Stimulated activated naive CD4-positive, alpha-beta T cell treated with Interleukin-2 at 50 U/mL for 16 hours (primary cell): ENCODE results near the gene GBP5.
"Not testable (repeated sequence)": the region's sequence is repeated elsewhere in the genome, so short reads cannot be mapped to it uniquely, and the experiment has no call there.

Experiments
- DNase-seq: peaks from one replicate; lab custom pipeline; 2025; lab: John Stamatoyannopoulos, UW

The GBP5 gene

DNA sequence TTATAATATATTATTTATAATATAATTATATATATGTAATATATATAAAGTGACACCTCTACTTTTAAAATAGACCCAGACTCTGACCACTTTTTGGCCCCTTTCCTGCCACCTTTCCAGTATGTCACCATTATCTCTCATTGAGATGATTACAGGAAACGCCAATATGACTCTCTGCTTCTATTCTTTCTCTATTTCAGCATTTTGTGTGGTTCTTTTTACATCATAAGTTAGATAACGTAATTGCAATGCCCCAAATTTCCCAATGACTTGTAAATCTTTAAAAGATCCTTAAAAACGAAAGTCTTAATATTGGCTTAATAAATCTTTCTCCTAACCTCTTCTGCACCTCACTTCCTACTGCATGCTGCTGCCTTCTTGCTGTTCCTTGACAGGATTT, 8.1 kb upstream of the GBP5 start:
- no peak for DNase-seq

DNA sequence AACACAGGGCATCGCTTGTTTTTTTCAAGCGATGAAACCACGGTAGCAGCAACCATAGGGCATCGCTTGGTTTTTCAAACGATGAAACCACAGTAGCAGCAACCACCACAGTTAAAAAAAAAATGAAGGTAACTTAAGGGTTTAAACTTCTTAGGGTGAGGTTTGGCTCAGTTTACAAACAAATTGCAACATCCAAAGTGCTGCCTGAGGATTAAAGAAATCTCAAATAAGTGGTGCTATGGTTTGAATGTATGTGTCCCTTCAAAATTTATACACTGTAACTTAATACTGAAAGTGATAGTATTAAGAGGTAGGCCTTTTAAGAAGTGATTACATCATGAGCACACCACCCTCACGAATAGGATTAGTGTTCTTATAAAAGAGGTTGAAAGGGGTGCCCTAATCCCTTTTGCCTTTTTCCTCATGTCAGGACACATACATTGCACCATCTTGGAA, 6.4 kb upstream of the GBP5 start:
- no peak for DNase-seq

DNA sequence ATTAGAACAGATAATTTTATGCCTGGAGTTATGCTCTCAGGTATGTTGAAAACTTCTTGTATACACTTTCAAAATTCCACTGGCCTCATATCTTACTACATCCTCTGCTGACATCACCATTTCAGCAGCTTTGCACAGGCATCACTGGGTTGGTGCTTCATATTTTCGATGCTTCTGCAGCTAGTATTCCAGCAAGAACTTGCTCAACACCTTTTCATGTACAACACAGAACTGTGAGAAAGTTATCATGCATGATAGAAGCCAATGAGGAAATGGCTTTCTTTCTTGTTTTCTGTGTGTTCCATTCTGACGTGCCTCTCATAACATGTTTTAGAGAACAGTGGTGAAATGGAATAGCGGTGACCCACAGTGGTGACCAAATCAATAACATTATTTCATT, 5.1 kb upstream of the GBP5 start:
- DNase-seq, result no peak

DNA sequence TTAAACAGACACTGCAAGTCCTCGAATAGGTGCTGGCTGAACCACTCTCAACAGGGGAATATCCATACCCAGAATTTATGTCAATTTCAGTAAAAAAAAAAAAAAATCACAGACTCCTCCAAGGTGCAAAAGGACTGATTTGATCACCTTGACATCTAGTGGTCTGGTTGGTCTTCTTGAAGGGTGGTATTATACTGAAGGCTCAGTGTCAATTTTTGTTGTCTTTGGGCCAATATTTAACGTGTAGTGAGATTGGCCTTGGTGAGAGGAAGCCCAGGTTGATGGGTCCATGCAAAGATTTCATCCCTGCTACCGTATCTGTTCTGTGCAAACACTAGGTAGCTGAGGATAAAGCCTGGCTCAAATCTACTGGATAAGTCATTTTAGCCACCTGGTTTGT, 4.0 kb upstream of the GBP5 start:
- DNase-seq, result no peak

DNA sequence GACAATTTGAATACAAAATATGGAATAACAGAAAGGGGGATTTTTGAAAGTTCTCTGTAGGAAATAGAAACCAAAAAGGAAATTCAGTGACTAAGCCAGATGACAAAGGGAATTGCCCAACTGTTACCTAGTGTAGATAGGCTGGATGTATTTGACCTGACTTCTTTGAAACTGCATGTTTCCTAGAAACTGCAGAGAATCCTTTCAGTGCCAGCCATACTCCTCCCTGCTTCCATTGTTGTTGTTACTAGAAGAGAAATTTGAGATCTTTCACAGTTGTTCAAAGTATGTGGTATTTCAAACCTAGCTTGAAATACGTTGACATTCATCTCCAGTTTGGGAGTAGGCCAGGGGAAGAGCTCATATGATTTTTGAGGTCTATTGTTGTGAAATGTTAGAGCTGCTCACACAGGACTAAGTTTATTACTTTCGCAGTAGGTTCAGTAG, 1.8 kb upstream of the GBP5 start:
- no peak for DNase-seq

DNA sequence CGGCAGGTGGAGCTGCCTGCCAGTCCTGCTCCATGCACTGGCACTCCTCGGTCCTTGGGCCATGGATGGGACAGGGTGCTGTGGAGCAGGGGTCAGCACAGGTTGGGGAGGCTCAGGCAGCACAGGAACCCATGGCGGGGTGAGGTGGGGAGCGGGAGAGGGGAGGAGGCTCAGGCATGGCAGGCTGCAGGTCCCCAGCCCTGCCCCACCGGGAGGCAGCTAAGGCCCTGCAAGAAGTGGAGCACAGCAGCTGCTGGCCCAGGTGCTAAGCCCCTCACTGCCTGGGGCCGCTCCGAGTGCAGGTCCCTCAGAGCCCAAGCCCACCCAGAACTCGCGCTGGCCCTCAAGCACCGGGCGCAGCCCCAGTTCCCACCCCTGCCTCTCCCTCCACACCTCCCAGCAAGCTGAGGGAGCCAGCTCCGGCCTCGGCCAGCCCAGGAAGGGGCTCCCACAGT, 691 bp upstream of the GBP5 start:
- no peak for DNase-seq

DNA sequence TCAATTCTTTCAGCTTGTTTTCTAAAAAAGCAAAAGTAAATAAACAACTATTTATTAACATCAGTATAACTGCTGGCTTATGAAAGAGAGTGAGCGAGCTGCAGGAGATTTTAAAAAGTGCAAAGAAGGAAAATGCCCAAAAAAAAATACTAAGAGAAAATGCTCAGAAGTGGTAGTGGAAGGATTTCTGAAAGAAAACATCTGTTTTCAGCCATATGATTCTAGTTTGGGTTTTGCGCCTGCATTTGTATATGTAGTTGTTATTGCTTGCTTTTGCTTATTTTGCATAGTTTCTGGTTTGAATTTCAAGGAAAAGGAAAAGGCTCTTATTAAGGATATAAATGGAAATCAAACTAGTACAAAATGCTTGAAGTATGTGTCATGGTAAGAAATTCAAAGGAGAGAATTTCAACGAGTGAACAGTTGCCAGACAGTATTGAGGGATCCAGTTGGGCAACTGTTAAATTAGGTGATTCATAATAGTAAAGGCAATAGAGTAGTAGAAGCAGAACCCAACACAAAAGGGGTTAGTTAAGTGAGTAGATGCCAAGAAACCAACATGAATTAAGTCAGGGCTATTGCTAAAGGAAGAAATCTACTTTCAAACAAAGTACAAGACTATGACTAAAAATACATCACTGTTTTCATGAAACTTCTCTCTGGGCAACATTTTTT, 1.2 kb downstream of the GBP5 start:
- no peak for DNase-seq

DNA sequence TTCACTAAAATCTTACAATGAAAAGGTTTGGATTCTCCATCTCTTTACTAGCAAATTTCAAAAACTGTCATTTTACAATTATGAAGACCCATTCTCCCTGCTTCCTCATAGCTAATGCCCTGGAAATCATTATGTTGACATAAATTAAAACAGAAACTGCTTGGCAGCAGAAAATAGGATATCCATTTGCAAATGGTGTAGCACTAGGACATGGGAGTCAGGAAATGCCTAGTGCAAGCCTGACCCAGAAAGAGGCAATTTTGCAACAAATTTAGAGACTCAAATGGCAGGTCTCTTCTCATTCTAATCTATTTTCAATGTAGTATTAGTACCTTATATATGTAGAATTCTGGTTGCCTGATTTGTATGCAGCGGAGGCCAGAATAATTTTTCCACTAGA, 2.2 kb downstream of the GBP5 start:
- no peak for DNase-seq

DNA sequence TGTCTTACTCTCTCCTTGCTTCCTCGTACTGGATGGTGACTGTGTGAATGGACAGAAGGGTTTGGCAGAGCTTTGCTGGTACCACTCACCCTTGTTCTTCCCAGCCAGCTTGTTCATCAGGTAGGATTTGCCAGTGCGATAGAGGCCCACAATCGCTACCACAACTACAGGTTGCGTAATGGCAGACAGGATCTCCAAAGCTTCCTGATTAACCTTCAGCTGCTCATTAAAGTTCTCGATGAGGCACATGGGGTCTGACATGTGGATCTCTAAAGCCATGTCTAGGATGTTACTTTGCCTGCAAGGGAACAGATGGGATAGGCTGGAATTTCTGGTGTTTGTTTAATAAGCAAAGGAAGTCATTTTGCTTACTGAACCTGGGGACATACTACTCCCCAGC, 3.4 kb downstream of the GBP5 start:
- DNase-seq, result no peak

DNA sequence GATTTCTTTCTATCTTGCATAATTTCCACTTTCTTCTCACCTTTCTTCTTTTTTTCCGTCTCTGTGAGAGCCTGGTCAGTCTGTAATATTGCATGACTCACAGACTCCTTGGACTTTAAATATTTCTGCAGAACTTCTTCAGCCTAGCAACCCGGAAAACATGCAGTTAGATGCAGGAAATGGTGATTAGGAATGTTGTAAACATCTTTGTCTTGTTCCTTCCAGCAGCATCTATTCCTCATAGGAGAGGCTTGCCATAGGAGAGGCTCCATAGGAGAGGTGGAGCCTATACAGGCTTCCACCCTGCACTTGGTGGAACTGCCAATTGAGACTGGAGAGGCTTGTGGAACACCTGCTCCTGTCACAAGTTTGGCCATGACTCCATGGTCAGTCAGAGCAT, 10.0 kb downstream of the GBP5 start:
- DNase-seq, result no peak

DNA sequence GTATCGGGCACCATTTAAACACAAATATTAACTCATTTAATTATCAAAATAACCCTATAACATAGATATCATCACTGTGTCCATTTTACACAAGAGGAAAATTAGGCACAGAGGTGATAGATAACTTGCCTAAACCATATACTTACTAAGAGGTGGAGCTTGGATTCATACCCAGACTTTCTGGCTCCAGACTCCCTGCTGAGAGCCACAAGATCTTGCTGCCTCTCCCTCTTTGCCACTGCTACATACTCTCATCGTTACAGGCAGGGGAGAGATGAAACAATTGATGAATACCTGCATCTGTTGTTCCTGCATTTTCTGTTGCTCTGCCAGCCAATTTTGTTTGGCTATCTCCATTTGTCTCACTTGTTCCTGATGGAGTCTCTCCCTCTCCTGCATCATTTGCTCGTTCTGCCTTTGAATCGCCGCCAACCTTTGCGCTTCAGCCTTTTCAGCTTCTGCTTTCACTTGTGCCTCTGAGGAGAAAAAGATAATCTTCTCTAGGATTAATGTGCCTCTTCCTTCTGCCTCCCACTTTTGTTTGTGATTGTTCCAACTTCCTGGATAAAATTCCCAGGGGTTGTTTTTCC, 10.6 kb downstream of the GBP5 start:
- DNase-seq, result no peak

DNA sequence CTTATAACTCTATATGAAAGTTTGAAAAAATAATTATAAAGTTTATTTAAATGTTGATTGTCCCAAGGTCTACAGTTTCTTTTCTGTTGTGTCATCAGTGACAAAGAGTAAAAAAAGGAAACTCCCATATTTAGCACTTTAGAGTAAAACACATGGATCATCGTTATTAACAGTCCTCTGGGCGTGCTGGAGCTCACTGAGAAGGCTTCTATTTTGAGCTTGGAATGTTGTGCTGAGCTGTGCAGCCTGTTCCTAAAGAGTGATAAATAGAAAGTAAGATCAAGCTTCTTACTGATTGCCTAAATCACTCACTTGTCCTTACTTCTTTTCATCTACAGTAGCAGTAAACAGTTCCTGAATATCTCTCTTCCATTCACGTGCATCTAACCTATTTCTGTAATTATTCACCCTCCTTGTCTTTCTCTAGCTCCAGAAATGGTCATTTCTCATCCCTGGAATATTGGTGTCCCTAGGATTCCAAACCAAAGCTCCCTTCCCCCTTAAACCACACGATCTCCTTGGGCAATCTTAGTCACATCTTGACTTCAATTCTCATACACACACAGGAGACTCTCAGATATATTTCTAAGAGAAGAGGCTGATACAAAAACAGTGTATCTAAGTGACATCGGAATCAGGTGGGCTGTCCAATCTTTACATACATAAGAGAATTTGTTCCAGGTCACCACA, 11.9 kb downstream of the GBP5 start:
- no peak for DNase-seq

DNA sequence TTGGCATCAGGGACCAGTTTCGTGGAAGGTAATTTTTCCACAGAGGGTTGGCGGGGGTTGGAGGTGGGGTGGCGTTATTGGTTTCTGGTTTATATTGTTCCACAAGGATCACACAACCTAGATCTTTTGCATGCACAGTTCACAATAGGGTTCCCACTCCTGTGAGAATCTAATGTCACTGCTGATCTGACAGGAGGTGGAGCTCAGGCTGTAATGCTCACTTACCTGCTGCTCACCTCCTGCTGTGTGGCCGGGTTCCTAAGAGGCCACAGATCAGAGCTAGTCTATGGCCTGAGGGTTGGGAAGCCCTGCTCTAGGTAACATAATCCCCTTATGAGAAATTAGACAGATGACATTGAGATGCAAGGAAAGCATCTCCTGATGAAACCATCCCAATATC, 12.6 kb downstream of the GBP5 start:
- no peak for DNase-seq

DNA sequence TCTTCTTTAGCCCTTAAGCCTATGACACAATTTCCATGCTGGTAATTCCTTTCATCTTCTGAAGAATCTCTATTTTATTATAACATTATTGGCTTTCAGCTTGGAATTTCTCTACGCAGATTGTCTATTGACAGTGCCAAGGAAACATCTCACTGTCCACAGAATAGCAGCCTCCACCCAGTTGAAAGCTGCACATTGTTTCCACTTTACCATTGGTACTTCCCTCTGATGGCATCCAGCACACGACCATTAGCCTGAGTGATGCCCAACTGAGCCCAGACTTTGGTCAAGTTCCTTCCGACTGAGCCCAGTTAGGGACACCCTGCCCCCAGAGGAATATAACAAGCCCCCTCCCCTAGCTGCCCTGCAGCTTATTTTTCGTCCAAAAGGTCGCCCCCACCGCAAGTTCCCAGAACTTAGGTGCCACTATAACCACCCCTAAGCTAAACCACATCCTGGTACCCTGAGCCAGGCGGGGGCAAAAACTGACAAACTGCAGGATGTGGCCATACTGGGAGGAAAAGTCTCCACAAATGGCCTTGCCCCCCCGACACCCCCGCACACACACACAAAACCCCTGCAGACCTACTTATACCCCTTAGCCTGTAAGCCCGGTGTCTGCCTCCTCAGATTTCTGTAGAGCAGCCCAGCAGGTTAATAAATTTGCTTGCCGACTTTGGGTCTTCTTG, 13.2 kb downstream of the GBP5 start:
- no peak for DNase-seq

DNA sequence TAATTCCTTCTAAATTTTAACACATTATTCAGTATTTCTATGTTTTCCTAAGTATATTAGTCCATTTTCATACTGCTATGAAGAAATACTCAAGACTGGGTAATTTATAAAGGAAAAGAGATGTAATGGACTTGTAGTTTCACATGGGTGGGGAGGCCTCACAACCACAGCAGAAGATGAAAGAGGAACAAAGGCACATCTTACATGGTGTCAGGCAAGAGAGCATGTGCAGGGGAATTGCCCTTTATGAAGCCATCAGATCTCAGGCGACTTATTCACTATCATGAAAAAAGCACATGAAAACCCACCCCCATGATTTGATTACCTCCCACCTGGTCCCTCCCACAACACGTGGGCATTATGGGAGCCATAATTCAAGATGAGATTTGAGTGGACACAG, 15.6 kb downstream of the GBP5 start:
- no peak for DNase-seq

DNA sequence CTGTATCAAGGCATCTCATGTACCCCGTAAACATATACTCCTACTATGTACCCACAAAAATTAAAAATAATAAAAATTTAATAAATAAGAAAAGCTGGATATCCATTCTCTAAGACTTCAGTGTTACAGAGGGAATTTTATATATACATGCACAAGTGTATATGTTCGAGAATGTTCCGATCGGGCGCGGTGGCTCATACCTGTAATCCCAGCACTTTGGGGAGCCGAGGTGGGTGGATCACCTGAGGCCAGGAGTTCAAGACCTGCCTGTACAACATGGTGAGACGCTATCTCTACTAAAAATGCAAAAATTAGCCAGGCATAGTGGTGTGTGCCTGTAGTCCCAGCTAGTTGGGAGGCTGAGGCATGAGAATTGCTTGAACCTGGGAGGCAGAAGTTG, 17.1 kb downstream of the GBP5 start:
- DNase-seq, result not testable (repeated sequence)

DNA sequence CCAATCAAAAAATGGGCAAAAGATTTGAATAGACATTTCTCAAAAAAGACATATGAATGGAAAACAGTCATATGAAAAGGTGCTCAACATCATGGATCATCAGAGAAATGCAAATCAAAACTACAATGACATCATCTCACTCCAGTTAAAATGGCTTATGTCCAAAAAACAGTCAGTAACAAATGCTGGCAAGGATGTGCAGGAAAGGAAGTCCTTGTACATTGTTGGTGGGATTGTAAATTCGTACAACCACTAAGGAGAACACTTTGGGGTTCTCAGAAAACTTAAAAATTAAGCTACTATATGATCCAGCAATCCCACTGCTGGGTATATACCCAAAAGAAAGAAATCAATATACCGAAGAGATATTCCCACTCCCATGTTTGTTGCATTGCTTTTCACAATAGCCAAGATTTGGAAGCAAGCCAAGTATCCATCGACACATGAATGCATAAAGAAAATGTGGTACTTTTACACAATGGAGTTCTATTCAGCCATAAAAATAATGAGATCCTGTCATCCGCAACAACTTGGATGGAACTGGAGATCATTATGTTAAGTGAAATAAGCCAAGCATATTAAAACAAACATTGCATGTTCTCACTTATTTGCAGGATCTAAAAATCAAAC, 17.9 kb downstream of the GBP5 start:
- no peak for DNase-seq

DNA sequence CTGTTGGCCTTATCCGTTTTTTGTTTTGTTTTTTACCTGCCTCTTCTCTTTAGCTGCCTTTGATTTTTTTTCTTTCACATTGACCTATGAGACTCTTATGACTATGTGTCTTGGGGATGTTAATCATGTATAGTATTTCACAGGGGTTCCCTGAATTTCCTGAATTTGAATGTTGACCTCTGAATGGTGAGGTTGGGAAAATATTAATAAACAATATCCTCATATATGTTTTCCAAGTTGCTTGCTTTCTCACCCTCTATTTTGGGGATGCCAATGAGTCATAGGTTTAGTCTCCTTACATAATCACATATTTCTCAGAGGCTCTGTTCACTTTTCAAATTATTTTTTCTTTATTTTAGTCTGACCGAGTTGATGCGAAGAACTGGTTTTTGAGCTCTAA, 29.6 kb downstream of the GBP5 start:
- DNase-seq, result no peak
